VCaP (cell line): Measurements from ENCODE around the gene PHRF1.

ENCODE experiments used
- H3K27ac ChIP-seq: fragments of 450-650 bp; 2 replicates; pipeline ENCODE4 v1.5.1; 2017
- TF ChIP-seq, protein P1 (sequence below): fragments of 450-650 bp; conservative IDR thresholded peaks from 2 replicates; pipeline ENCODE4 v1.5.1; 2017; ENCODE audit warnings: mild to moderate bottlenecking, moderate library complexity

PHRF1 gene

DNA sequence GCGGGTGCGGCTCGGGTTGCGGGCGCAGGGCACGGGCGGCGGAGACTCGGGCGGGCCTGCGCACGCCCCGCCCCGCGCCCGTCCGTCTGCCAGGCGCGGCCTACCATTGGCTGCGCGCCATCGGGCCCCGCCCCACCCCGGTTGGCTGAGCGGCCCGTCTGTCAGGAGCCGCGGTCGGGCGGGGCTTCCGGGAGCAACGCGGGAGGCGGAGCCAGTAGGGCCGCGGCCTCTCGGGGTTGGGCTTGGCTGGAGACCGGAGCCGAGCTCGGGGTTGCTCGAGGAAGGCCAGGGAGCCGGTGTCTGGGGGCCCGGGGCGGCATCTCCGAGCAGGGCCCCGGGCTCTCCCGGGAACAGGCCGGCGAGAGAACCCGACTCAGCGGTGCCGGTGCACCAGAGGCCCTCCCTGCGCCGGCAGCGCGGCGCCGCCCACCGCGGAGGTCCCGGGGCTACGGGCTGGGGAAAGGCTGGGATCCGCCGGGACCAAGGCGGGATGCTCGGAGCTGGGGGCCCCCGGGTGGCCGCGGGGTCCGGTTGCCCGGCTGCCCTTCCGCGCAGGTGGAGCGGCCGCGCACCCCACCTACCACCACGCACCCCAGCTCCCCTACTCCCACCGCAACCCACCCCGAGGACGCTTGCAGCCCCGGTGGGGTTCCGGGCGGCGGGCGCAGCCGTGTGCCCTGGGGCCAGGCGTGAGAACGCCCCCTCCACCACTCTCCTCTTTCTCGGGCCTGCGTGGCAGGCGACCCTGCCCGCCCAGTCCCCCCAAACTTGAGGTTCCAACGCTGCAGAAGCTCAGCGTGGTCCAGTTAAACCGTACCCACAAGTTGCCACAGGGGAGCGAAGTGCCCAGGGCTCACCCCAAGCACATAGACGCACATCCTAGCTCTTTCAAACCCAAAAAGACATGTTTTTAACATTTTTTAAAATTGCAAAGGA, 40.5 kb upstream of the PHRF1 start, which contains the start of gene HRAS:
TSS of gene HRAS (minus strand) at position 58 of the 936 bp plus-strand sequence.
- peak within 1 kb of the TSS; percentile 86 for H3K27ac ChIP-seq
- TF ChIP-seq, protein P1, sequence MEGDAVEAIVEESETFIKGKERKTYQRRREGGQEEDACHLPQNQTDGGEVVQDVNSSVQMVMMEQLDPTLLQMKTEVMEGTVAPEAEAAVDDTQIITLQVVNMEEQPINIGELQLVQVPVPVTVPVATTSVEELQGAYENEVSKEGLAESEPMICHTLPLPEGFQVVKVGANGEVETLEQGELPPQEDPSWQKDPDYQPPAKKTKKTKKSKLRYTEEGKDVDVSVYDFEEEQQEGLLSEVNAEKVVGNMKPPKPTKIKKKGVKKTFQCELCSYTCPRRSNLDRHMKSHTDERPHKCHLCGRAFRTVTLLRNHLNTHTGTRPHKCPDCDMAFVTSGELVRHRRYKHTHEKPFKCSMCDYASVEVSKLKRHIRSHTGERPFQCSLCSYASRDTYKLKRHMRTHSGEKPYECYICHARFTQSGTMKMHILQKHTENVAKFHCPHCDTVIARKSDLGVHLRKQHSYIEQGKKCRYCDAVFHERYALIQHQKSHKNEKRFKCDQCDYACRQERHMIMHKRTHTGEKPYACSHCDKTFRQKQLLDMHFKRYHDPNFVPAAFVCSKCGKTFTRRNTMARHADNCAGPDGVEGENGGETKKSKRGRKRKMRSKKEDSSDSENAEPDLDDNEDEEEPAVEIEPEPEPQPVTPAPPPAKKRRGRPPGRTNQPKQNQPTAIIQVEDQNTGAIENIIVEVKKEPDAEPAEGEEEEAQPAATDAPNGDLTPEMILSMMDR: no peak

- peak within 1 kb of the TSS; percentile 86 for H3K27ac ChIP-seq
- TF ChIP-seq, protein P1: no peak
These were observed 39.2 kb upstream of the PHRF1 start, which contains the start of gene LRRC56 for GRCh38 chr11:536841-537621. Gene LRRC56 (plus strand): TSS chr11:537527. CDS start chr11:540685, 3,158 bp downstream.

DNA sequence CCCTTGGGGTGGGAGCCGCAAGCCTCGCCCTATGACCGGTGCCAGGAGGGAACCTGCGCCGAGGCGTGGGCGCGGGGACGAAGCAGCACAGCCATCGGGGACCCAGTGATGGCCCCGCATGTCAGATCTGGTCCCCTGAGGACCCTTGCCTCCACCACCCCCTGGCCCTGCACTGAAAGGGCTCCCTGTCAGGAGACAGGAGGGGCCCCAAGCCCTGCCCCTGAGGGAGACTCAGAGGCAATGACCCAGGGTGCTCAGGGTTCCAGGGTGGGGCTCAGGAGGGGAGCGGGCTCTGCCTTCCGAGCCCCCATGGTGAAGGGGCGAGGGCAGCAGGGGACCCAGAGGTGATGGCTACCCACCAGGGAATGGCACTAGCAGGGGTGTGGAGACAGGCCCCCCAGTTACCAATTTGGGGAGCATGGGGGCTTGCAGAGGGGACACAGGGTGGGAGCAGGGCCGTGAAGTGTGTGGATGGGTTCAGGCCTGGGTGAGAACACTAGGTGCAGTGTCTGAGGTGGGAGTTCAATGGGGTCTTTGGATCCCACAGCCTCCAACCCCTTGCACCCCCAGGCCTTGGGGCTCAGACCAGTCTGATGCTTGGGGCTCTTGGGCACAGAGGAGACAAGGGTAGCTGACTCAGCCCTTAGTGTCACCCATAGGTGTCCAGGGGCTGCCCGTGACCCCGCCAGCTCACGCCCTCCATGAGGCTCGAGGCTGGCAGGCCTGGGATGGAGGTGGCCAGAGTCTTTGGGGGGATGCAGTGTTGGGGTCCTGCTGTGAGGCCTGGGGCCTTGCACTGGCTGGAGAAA, 38.4 kb upstream of the PHRF1 start:
- TF ChIP-seq, protein P1: no peak
- H3K27ac ChIP-seq: peak overlapping the region; percentile 86

DNA sequence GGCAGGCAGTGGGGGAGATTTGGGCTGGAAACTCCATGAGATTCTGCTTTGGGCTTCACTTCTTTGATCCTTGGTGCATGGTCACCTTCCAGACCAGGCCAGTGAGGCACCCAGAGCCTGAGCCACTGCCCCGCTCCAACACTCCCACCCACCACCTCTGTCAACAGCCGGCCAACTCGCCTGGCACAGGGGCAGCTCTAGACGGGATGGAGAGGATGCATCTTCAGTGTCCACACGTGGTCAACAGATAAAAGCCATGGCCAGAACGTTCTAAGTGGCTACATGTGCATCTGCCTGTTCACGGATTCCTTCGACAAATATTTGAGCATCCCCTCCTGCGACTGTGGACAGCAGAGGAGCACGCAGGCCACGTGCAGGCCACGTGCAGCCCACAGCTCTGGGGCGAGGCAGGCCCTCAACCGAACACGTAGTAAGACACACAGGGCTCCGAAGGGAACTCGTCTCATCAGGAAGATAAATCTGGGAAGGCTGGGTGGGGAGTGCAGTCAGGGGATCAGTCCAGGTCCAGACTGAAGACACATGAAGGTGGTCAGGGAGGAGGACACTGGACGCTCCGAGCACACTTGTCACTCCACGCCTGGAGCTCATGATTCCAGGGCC, 37.7 kb upstream of the PHRF1 start:
- TF ChIP-seq, protein P1: no peak
- H3K27ac ChIP-seq: peak overlapping the region; percentile 86; the same call in 1 of the 2 replicates

DNA sequence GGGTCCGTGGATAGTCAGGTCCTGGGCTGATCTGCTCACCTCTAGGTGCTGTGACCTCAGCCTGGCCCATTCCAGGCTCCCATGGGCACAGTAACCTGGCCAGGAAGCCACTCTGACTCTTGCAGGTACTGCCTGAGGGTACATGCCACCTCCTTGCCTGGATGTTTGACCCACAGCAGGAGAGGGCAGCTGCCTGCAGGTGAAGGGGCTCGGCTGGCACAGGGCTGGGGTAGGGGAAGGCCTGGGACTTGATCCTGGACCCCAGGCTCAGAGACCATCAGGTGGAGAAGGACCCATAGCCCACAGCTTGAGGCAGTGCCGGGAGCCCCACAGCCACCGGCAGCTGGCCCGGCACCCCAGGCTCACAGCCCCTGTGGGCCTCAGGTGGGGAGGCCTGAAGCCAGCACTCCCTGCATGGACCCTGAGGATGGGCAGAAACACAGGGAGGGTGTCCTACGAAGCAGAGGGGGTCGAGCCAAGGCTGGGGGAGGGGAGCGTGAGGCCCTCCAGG, 36.2 kb upstream of the PHRF1 start:
- H3K27ac ChIP-seq: no peak overlapping the region
- TF ChIP-seq, protein P1: no peak

GRCh38 chr11:540583-541432, 35.5 kb upstream of the PHRF1 start:
- TF ChIP-seq, protein P1: no peak
- H3K27ac ChIP-seq: no peak overlapping the region
